ENCODE measurements around the gene TMEM178B.

GRCh38 chr7:141133646-141134045, 59.8 kb downstream of the TMEM178B start:
- TF ChIP-seq EP300 (IDR thresholded peaks at IDR 0.05), result no peak
- TF ChIP-seq CTCF (IDR thresholded peaks at IDR 0.05), result no peak
- no peak for TF ChIP-seq SMC3 (IDR thresholded peaks at IDR 0.05)
- no peak for TF ChIP-seq CHD2 (IDR thresholded peaks at IDR 0.05; ENCODE audit: low read length, partially characterized antibody)
- TF ChIP-seq BHLHE40 (IDR thresholded peaks at IDR 0.05; ENCODE audit: low read depth, low read length), result no peak
- TF ChIP-seq MYC (IDR thresholded peaks at IDR 0.05; ENCODE audit: borderline replicate concordance, low read length), result no peak
- no peak for TF ChIP-seq POLR2A (IDR thresholded peaks at IDR 0.05; ENCODE audit: low read length)
- no peak for TF ChIP-seq HMGXB4 (CRISPR knock-in tag; IDR thresholded peaks at IDR 0.05; ENCODE audit: borderline replicate concordance)
- no peak for TF ChIP-seq MAX (IDR thresholded peaks at IDR 0.05)
- no peak for TF ChIP-seq PHF8 (IDR thresholded peaks at IDR 0.05; ENCODE audit: borderline replicate concordance, low read depth)

Measured in A549 (cell line).